ENCODE data around the gene SH3RF1. TPM values are rescaled to one million over a fixed set of nuclear protein-coding genes. Genes with fewer than 3 reads are reported as not detected.
"Not testable (repeated sequence)": the region's sequence is repeated elsewhere in the genome, so short reads cannot be mapped to it uniquely, and the experiment has no call there.

The SH3RF1 gene
- total RNA-seq, result 1 to 10 TPM in 1 of 2 experiments, under 1 TPM in 1; 0.91 to 1.4 TPM

- POLR2A ChIA-PET, result no interaction called here
- CTCF ChIA-PET, result no interaction called here
Measured at GRCh38 chr4:169270810-169271691, at the start of gene SH3RF1. Gene SH3RF1 (minus strand): TSS chr4:169270956. CDS start chr4:169269212, 1,744 bp downstream.

GRCh38 chr4:169315530-169316343 lies 45.0 kb upstream of the SH3RF1 start:
- CTCF ChIA-PET, result no interaction called here
- POLR2A ChIA-PET, result no interaction called here

- POLR2A ChIA-PET, result no interaction called here
Measured at GRCh38 chr4:169314906-169315305, 44.1 kb upstream of the SH3RF1 start.

DNA sequence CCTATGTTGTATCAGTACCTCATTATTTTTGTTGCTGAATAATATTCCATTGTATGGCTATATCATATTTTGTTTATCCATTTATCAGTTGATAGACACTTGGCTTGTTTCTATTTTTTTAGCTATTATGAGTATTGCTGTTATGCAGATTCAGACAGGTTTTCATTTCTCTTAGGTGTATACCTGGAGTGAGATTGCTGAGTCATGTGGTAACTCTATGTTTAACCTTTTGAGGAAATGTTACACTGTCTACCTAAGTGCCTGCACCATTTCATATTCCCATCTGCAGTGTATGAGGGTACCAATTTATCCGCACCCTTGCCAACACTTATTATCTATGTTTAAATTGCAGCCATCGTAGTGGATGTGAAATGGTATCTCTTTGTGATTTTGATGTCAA lies 43.0 kb upstream of the SH3RF1 start:
- ChIA-PET POLR2A (no interaction called here), CTCF (no interaction called here)

More at GRCh38 chr4:169314906-169315305, 44.1 kb upstream of the SH3RF1 start:
- CTCF ChIA-PET, result no interaction called here

DNA sequence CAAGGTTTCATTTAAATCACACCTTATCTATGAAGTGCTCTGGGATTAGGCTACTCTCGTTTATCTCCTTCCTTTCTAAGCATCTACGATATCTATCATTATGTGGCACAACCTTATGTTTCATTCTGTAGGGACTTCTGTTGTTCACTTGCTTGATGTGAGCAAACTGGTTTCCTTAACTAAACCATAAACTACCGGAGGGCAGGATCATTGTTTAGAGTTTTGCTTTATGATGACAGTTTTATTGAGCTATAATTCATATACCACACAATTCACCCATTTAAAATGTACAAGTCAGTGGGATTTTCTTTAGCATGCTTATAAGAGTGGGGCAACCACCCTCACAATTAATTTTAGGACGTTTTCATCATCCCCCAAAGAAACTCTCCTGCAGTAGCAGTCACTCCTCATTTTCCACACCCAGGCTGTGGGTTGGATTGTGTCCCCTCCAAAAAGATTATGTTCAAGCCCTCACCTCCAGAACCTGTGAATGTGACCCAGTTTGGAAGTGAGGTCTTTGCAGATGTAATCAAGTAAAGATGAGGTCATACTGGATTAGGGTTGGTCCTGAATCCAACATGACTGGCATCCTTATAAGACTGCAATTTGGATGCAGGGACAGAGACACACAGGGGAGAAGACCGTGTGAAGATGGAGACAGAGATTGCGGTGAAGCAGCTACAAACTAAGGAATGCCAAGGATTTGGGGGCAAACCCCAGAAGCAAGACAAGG lies 42.1 kb upstream of the SH3RF1 start:
- CTCF ChIA-PET, result interaction anchor here (0.6 kb wide), 1 partner anchor 31 kb away, joined by 3 read pairs; no protein-coding TSS in a partner anchor
- POLR2A ChIA-PET, result no interaction called here

GRCh38 chr4:169311643-169312365 lies 41.0 kb upstream of the SH3RF1 start:
- CTCF ChIA-PET, result no interaction called here
- POLR2A ChIA-PET, result no interaction called here

GRCh38 chr4:169309326-169309967 lies 38.7 kb upstream of the SH3RF1 start:
- ChIA-PET CTCF (no interaction called here), POLR2A (no interaction called here)

DNA sequence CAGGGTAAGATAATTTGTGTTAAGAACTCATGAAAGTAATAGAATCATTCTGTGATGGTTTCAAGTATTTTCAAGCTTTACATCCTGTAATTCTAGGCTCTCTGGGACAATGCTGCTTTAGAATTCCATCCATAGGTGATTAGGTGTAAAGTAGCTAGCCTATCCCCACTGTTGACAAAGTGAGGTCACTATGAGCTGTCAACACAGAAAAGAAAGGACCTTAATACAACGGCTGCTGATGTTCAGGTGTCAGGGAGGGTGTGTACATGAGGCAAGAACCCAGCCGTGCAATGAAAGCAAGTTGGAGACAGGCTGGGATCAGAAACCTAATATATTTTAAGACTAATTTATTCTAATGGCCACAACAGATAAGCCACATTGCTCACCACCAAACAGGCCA lies 36.8 kb upstream of the SH3RF1 start:
- POLR2A ChIA-PET, result no interaction called here
- CTCF ChIA-PET, result interaction anchor here (0.5 kb wide), 1 partner anchor 533 kb away, joined by 4 read pairs; no protein-coding TSS in a partner anchor

- ChIA-PET POLR2A (no interaction called here), CTCF (no interaction called here)
Measured at GRCh38 chr4:169305651-169306050, 34.9 kb upstream of the SH3RF1 start.

- POLR2A ChIA-PET, result no interaction called here
- CTCF ChIA-PET, result no interaction called here
Measured at GRCh38 chr4:169305173-169305572, 34.4 kb upstream of the SH3RF1 start.

- ChIA-PET POLR2A (no interaction called here), CTCF (no interaction called here)
Measured at GRCh38 chr4:169295822-169296221, 25.1 kb upstream of the SH3RF1 start.

DNA sequence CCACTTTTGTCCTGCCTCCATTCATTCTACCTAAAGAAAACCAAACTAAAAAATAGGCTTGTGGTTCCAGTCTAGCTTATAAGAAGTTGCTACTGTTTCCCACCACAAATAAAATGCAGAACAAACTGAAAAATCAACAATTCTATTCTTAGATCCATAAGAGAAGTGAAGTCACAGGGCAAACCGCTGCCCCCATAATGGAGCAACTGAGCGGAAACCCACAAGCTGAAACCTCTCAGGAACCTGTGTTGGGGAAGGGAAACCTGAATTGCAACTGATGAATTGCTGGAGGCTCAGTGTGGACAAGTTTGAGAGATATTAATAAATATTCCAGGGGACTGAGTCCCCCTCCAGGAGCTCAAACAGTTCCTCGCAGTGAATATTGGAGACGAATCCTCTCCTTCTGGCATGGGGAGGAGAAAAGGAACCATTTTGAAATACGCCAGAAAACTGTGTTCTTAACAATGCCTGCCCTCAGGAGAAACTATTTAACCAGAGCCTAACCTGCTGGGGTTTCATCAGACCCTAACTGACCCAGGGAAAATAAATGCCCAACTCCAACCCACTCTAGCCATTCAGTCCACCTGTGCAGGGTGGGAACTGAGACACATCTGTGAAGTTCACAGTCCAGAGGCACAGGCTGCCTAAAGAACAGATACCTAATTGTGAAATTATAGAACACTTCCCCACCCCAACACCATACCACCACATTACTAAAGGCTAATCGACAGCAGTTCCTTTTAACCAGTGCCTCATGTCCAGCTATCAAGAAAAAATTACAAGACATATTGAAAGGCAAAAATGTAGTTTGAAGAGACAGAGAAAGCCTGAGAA lies 22.8 kb upstream of the SH3RF1 start:
- ChIA-PET CTCF (no interaction called here), POLR2A (no interaction called here)

DNA sequence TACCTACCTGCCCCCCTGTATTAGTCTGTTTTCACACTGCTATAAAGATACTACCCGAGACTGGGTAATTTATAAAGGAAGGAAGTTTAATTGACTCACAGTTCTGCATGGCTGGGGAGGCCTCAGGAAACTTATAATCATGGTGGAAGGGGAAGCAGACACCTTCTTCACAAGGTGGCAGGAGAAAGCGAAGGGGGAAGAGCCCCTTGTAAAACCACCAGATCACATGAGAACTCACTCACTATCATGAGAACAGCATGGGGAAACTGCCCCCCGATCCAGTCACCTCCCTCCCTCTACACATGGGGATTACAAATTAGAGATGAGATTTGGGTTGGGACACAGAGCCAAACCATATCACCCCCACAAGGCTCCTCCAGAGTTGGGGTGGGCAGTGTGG lies 17.2 kb upstream of the SH3RF1 start:
- CTCF ChIA-PET, POLR2A ChIA-PET: not testable (repeated sequence)

- ChIA-PET CTCF (no interaction called here), POLR2A (interaction anchor here (0.5 kb wide), 1 partner anchor 70 kb away, joined by 4 read pairs; no protein-coding TSS in a partner anchor)
Measured at GRCh38 chr4:169286562-169287301, 16.0 kb upstream of the SH3RF1 start.

- CTCF ChIA-PET, result no interaction called here
- POLR2A ChIA-PET, result no interaction called here
Measured at GRCh38 chr4:169283114-169283509, 12.4 kb upstream of the SH3RF1 start.

DNA sequence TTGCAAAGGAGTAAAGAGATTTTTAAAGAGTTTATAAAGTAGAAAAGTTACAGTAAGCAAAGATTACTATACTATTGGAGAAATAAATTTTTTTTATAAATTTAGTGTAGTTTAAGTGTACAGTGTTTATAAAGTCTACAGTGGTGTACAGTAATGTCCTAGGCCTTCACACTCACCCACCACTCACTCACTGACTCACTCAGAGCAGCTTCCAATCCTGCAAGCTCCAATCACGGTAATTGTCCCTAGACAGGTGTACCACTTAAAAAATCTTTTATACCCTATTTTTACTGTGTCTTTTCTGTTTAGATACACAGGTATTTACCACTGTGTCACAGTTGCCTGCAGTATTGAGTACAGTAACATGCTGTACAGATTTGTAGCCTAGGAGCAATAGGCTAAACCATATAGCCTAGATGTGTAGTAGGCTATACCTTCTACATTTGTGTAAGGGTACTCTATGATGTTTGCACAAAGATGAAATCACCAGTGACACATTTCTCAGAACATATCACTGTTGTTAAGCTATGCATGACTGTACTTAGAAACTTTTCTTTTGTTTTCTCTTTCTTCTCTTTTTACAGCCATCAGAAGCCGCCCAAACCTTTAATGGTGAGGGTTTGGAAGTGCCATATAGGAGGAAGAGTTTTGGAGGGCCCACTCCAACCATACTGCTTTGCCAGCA lies 11.8 kb upstream of the SH3RF1 start:
- POLR2A ChIA-PET, result no interaction called here
- CTCF ChIA-PET, result interaction anchor here (0.7 kb wide), 1 partner anchor 30 kb away, joined by 3 read pairs; no protein-coding TSS in a partner anchor

- CTCF ChIA-PET, result no interaction called here
- POLR2A ChIA-PET, result no interaction called here
Measured at GRCh38 chr4:169279108-169279507, 8.4 kb upstream of the SH3RF1 start.

Data from activated CD8-positive, alpha-beta memory T cell treated with anti-CD3 and anti-CD28 coated beads for 36 hours (primary cell).